HG03565 (cell line): Measurements from ENCODE around the gene LRRC15.

Experiments
- ATAC-seq: cut with Tn5 transposase; IDR thresholded peaks from one replicate; pipeline ENCODE4 v1.9.1; 2021; ENCODE audit warnings: mild to moderate bottlenecking, moderate library complexity; ENCODE audit not compliant: unreplicated experiment

LRRC15 gene

GRCh38 chr3:194305356-194306108 is 64.0 kb downstream of the LRRC15 start:
- no peak for ATAC-seq
